SJSA1 (cell line): ENCODE measurements around the gene TRERF1. TPM values are rescaled to one million over a fixed set of nuclear protein-coding genes. Genes with fewer than 3 reads are reported as not detected.

ENCODE experiments used
- DNase-seq, 2 experiments: peaks; one replicate each; pipeline ENCODE4 v3.0.0-alpha.2; 2015 to 2020; ENCODE audit warnings: low spot score in 2 of 2, low read depth in 1 of 2
- H3K27ac ChIP-seq: fragments of 250-450 bp; sonication (Bioruptor Pico); 2 replicates; pipeline ENCODE4 v1.5.1; 2020; ENCODE audit warnings: mild to moderate bottlenecking, moderate library complexity
- H3K27me3 ChIP-seq: fragments of 250-450 bp; sonication (Bioruptor Pico); replicated peaks from 2 replicates; pipeline ENCODE4 v1.5.1; 2020; ENCODE audit warnings: mild to moderate bottlenecking, moderate library complexity
- H3K36me3 ChIP-seq: fragments of 250-450 bp; sonication (Bioruptor Pico); 2 replicates; pipeline ENCODE4 v1.5.1; 2020; ENCODE audit warnings: mild to moderate bottlenecking
- H3K4me1 ChIP-seq: fragments of 250-450 bp; sonication (Bioruptor Pico); replicated peaks from 2 replicates; pipeline ENCODE4 v1.6.1; 2021; ENCODE audit warnings: mild to moderate bottlenecking
- H3K4me3 ChIP-seq: fragments of 250-450 bp; sonication (Bioruptor Pico); 2 replicates; pipeline ENCODE4 v1.5.1; 2020; ENCODE audit warnings: mild to moderate bottlenecking
- H3K9me3 ChIP-seq: fragments of 250-450 bp; sonication (Bioruptor Pico); replicated peaks from 2 replicates; pipeline ENCODE4 v1.5.1; 2020; ENCODE audit warnings: mild to moderate bottlenecking
- total RNA-seq: library from RNA; depleted of rRNA; stranded (reverse); fragments of >200 nt; shearing (Covaris generic); gene quantifications from 2 replicates; pipeline ENCODE4 v1.2.3, GENCODE V29; 2014

Gene TRERF1
- total RNA-seq, 1 experiment from 2014 or later = 3.6 TPM

GRCh38 chr6:42352856-42353564 lies 98.7 kb downstream of the TRERF1 start:
- Histone ChIP-seq H3K4me1 (peaks cover 13% of the 10 kb centered on the region), H3K9me3 (no peaks in the 10 kb centered on the region), H3K27ac (no peak overlapping the region), H3K36me3 (no peaks in the 10 kb centered on the region), H3K4me3 (no peak overlapping the region), H3K27me3 (no peaks in the 10 kb centered on the region)
- DNase-seq = no peak

GRCh38 chr6:42350911-42351310 lies 100.8 kb downstream of the TRERF1 start:
- H3K27me3 ChIP-seq = no peaks in the 10 kb centered on the region
- H3K9me3 ChIP-seq = no peaks in the 10 kb centered on the region
- no peak overlapping the region for H3K27ac ChIP-seq
- no peaks in the 10 kb centered on the region; the same call in 1 of the 2 replicates for H3K36me3 ChIP-seq
- peaks cover 5% of the 10 kb centered on the region; the same call in 1 of the 2 replicates for H3K4me1 ChIP-seq
- no peak for DNase-seq
- H3K4me3 ChIP-seq = no peak overlapping the region

- no peak for DNase-seq
- Histone ChIP-seq H3K36me3 (no peaks in the 10 kb centered on the region; the same call in 1 of the 2 replicates), H3K27ac (no peak overlapping the region)
These were observed 101.8 kb downstream of the TRERF1 start for GRCh38 chr6:42349753-42350511.

GRCh38 chr6:42347456-42347855 lies 104.3 kb downstream of the TRERF1 start:
- Histone ChIP-seq H3K4me1 (no peaks in the 10 kb centered on the region), H3K4me3 (no peak overlapping the region), H3K9me3 (no peaks in the 10 kb centered on the region), H3K27me3 (no peaks in the 10 kb centered on the region), H3K36me3 (no peaks in the 10 kb centered on the region; the same call in none of the 2 replicates), H3K27ac (no peak overlapping the region)
- no peak for DNase-seq

More at GRCh38 chr6:42349753-42350511, 101.8 kb downstream of the TRERF1 start:
- Histone ChIP-seq H3K4me3 (no peak overlapping the region), H3K27me3 (no peaks in the 10 kb centered on the region), H3K4me1 (peaks cover 5% of the 10 kb centered on the region; the same call in 1 of the 2 replicates), H3K9me3 (no peaks in the 10 kb centered on the region)

GRCh38 chr6:42345696-42346416 lies 105.9 kb downstream of the TRERF1 start:
- Histone ChIP-seq H3K36me3 (no peaks in the 10 kb centered on the region; the same call in none of the 2 replicates), H3K27ac (no peak overlapping the region), H3K9me3 (no peaks in the 10 kb centered on the region), H3K4me1 (peaks cover 12% of the 10 kb centered on the region), H3K4me3 (no peak overlapping the region), H3K27me3 (no peaks in the 10 kb centered on the region)
- DNase-seq = no peak

- no peak for DNase-seq
- Histone ChIP-seq H3K27ac (no peak overlapping the region), H3K9me3 (no peaks in the 10 kb centered on the region), H3K36me3 (no peaks in the 10 kb centered on the region; the same call in none of the 2 replicates), H3K4me3 (no peak overlapping the region), H3K27me3 (no peaks in the 10 kb centered on the region), H3K4me1 (peaks cover 23% of the 10 kb centered on the region)
These were observed 107.0 kb downstream of the TRERF1 start for GRCh38 chr6:42344756-42345155.

GRCh38 chr6:42341771-42342553 lies 109.8 kb downstream of the TRERF1 start:
- no peaks in the 10 kb centered on the region; the same call in none of the 2 replicates for H3K36me3 ChIP-seq
- peak overlapping the region; percentile 84 for H3K27ac ChIP-seq
- no peak overlapping the region for H3K4me3 ChIP-seq
- H3K27me3 ChIP-seq = no peaks in the 10 kb centered on the region
- no peaks in the 10 kb centered on the region for H3K9me3 ChIP-seq
- no peak for DNase-seq
- H3K4me1 ChIP-seq = peaks cover 45% of the 10 kb centered on the region

GRCh38 chr6:42341221-42341620 lies 110.5 kb downstream of the TRERF1 start:
- peak; percentile 55 to 67 for DNase-seq
- H3K27me3 ChIP-seq = no peaks in the 10 kb centered on the region
- no peak overlapping the region for H3K4me3 ChIP-seq
- H3K27ac ChIP-seq = peak overlapping the region; percentile 84
- no peaks in the 10 kb centered on the region; the same call in 1 of the 2 replicates for H3K36me3 ChIP-seq
- peaks cover 45% of the 10 kb centered on the region for H3K4me1 ChIP-seq
- H3K9me3 ChIP-seq = no peaks in the 10 kb centered on the region

GRCh38 chr6:42340511-42340910 lies 111.2 kb downstream of the TRERF1 start:
- H3K27ac ChIP-seq = peak overlapping the region; percentile 84
- H3K9me3 ChIP-seq = no peaks in the 10 kb centered on the region

GRCh38 chr6:42339991-42340401 lies 111.7 kb downstream of the TRERF1 start:
- no peaks in the 10 kb centered on the region for H3K9me3 ChIP-seq
- H3K27me3 ChIP-seq = no peaks in the 10 kb centered on the region
- DNase-seq = peak in 1 of 2 experiments; percentile 23
- H3K4me1 ChIP-seq = peaks cover 45% of the 10 kb centered on the region
- no peaks in the 10 kb centered on the region; the same call in 1 of the 2 replicates for H3K36me3 ChIP-seq
- peak overlapping the region; percentile 84 for H3K27ac ChIP-seq
- H3K4me3 ChIP-seq = no peak overlapping the region

More at GRCh38 chr6:42340511-42340910, 111.2 kb downstream of the TRERF1 start:
- Histone ChIP-seq H3K4me1 (peaks cover 45% of the 10 kb centered on the region), H3K27me3 (no peaks in the 10 kb centered on the region), H3K36me3 (no peaks in the 10 kb centered on the region; the same call in 1 of the 2 replicates), H3K4me3 (no peak overlapping the region)
- no peak for DNase-seq

- Histone ChIP-seq H3K9me3 (no peaks in the 10 kb centered on the region), H3K36me3 (no peaks in the 10 kb centered on the region; the same call in 1 of the 2 replicates), H3K4me3 (no peak overlapping the region), H3K27ac (peak overlapping the region; percentile 84), H3K27me3 (no peaks in the 10 kb centered on the region), H3K4me1 (peaks cover 45% of the 10 kb centered on the region)
- peak; percentile 91 to 98 for DNase-seq
These were observed 112.9 kb downstream of the TRERF1 start for GRCh38 chr6:42338744-42339222.

GRCh38 chr6:42337985-42338743 lies 113.6 kb downstream of the TRERF1 start:
- DNase-seq = no peak
- no peak overlapping the region for H3K4me3 ChIP-seq
- H3K9me3 ChIP-seq = no peaks in the 10 kb centered on the region
- no peaks in the 10 kb centered on the region for H3K27me3 ChIP-seq
- peak overlapping the region; percentile 65 for H3K27ac ChIP-seq
- H3K36me3 ChIP-seq = no peaks in the 10 kb centered on the region
- peaks cover 45% of the 10 kb centered on the region for H3K4me1 ChIP-seq
